RWPE1 (cell line): ENCODE measurements around the gene NADSYN1.

Source experiments
- CTCF ChIA-PET: fragments of 350-600 bp; sonication (Branson Sonifier 250); formaldehyde crosslinking; extraction: SDS; loops from one replicate; lab custom pipeline; 2021; lab: Yijun Ruan, JAX
- POLR2A ChIA-PET: fragments of 400-600 bp; formaldehyde crosslinking; extraction: SDS; loops from one replicate; lab custom pipeline; 2020; ENCODE audit warnings: antibody characterized with exemption; ENCODE audit not compliant: low non-redundant PET; lab: Yijun Ruan, JAX
- DNase-seq: peaks from one replicate; pipeline ENCODE4 v3.0.0; 2012; ENCODE audit warnings: low spot score
- H3K27ac ChIP-seq: fragments of 450-650 bp; 2 replicates; pipeline ENCODE4 v1.5.1; 2017
- TF ChIP-seq, protein P1 (sequence below): fragments of 450-650 bp; conservative IDR thresholded peaks from 2 replicates; pipeline ENCODE4 v1.5.1; 2017; ENCODE audit warnings: low read depth, mild to moderate bottlenecking

The NADSYN1 gene

DNA sequence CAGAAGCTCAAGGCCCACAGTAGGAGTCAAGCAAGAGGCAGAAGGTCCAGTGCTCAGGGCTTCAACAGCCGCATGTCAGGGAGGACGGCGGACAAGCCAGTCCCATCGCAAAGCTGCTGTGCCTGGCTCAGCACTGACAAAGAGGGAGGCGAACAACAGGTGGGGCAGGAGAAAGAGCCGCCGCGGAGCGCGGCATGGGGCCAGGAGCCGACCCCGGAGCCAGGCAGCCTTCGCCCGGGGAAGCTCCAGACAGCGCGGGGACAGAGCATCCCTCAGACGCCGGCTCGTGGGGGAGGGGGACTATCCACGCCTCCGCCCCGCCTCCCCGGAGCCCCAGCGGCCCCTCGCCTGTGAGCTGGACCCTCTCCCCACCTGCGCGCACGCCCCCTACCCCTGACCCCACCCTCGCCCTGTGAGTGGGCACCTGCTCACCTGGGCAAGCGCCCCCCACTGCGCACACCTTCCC, 5.2 kb upstream of the NADSYN1 start:
- POLR2A ChIA-PET, result no interaction called here
- peak overlapping the region; percentile 82 for H3K27ac ChIP-seq
- no peak for DNase-seq
- CTCF ChIA-PET, result no interaction called here
- TF ChIP-seq, protein P1, sequence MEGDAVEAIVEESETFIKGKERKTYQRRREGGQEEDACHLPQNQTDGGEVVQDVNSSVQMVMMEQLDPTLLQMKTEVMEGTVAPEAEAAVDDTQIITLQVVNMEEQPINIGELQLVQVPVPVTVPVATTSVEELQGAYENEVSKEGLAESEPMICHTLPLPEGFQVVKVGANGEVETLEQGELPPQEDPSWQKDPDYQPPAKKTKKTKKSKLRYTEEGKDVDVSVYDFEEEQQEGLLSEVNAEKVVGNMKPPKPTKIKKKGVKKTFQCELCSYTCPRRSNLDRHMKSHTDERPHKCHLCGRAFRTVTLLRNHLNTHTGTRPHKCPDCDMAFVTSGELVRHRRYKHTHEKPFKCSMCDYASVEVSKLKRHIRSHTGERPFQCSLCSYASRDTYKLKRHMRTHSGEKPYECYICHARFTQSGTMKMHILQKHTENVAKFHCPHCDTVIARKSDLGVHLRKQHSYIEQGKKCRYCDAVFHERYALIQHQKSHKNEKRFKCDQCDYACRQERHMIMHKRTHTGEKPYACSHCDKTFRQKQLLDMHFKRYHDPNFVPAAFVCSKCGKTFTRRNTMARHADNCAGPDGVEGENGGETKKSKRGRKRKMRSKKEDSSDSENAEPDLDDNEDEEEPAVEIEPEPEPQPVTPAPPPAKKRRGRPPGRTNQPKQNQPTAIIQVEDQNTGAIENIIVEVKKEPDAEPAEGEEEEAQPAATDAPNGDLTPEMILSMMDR, result no peak

DNA sequence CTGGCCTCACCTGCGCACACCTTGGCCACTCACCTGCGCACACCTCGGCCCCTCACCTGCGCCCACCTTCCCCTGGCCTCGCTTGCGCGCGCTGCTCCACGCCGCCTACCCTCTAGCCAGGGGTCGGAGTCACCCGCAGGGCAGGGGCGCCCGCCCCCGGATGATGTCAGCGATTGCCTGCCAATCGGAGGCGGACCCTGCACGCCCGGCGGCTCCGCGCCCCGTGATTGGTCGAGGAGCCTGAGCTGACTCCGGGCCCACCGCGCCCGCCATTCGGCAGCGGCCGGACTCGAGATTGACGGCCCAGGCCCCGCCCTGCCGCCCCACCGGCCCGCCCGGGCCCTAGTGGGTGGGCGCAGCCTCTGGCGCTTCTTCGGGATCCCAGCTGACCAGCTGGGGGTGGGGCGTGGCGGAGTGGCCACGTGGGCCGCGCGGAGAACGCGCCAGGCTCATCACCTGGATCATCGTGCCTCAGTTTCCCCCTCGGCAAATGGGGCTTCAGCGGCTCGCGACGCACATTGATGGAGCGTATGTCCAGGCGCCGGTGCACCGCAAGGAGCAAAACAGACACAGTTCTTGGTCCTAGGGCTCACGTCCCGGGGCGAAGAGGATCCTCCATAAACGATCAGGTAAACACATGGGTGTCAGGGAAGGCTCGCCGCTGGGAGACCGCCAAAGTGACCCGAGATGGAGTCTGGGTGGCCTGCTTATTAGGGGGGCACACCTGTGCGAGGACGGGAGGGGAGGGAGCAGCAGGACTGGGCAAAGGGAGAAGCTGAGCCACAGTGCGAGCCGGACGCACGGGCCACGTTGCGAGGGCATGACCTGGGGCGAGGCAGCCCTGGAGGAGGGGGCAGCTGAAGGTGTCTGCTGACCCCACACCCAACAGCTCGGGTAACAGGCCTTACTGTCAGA, 4.5 kb upstream of the NADSYN1 start, which contains the start of gene DHCR7:
TSS of gene DHCR7 (minus strand) at position 137 of the 915 bp plus-strand sequence. CDS start 3,441 bp downstream, outside the sequence.
- peak; percentile 96 for DNase-seq
- H3K27ac ChIP-seq, result peak within 1 kb of the TSS; percentile 82
- CTCF ChIA-PET, result no interaction called here
- POLR2A ChIA-PET, result no interaction called here
- TF ChIP-seq, protein P1, result no peak

DNA sequence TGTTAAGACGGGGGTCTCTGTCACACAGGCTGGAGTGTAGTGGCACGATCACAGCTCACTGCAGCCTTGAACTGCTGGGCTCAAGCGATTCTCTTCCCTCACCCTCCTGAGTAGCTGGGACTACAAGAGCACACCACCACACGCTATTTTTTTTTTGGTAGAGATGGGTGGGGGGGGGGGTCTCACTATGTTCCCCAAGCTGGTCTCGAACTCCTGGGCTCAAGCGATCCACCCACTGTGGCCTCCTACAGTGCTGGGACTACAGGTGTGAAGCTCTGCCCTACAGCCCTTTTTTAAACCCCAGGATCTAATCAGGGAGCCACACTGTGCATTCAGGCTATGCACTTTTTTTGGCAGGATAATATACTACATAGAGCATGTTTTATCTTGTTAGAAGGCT, 3.4 kb upstream of the NADSYN1 start:
- no peak for DNase-seq
- ChIA-PET POLR2A (interaction anchor here (0.6 kb wide), 1 partner anchor 1642 kb away, joined by 3 read pairs; no protein-coding TSS in a partner anchor), CTCF (no interaction called here)
- TF ChIP-seq, protein P1, result no peak
- peak overlapping the region; percentile 82 for H3K27ac ChIP-seq

DNA sequence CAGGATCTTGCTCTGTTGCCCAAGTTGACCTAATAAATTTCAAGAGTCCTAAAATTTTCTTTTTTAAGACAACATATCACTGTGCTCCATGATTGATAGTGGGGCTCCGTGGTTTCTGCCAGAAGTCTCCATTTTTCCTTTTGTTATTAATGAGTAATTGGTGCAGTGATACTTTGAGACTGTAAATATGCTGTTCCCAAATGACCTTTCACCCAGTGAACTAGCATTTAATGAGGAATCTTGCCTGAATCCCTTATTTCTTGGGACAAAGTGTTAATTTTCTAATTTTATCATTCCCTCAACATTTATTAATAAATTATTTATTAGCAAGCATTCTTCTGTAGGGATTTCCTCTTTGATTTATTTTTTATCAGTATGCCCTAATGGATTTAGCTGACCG, 2.5 kb upstream of the NADSYN1 start:
- no peak for DNase-seq
- ChIA-PET POLR2A (no interaction called here), CTCF (no interaction called here)
- TF ChIP-seq, protein P1, result no peak
- H3K27ac ChIP-seq, result no peak overlapping the region

DNA sequence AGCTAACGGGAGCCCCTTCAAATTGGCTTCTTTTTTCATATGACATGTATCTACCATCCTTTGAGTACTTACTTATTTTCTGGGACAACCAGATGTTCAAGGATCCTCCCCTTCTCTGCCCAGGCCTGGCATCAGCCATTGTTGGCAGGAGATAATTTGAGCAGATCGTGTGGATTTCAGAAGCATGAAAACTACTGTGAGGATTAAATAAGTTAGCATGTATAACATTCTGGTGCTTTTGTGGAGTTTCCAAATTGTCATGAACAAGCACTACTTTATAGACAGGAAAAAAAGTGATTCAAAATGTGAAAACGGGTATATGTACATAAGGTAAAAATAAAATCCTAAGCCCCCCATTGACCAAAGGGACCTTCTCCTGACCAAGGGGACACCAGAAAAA, 2.1 kb upstream of the NADSYN1 start:
- H3K27ac ChIP-seq, result no peak overlapping the region
- no peak for DNase-seq
- ChIA-PET CTCF (no interaction called here), POLR2A (no interaction called here)
- TF ChIP-seq, protein P1, result no peak

GRCh38 chr11:71451596-71452198, 1.3 kb upstream of the NADSYN1 start:
- CTCF ChIA-PET, result interaction anchor here (0.7 kb wide), 2 partner anchors 636 to 648 kb away, joined by 4 to 5 read pairs; no protein-coding TSS in a partner anchor
- TF ChIP-seq, protein P1, result no peak

More at GRCh38 chr11:71451596-71452198, 1.3 kb upstream of the NADSYN1 start:
- peak overlapping the region; percentile 76 for H3K27ac ChIP-seq
- POLR2A ChIA-PET, result interaction anchor here (1.1 kb wide), 1 partner anchor 17 kb away, joined by 3 read pairs; no protein-coding TSS in a partner anchor
- no peak for DNase-seq
